Measurements from ENCODE around the gene MAN1C1.

Gene MAN1C1

DNA sequence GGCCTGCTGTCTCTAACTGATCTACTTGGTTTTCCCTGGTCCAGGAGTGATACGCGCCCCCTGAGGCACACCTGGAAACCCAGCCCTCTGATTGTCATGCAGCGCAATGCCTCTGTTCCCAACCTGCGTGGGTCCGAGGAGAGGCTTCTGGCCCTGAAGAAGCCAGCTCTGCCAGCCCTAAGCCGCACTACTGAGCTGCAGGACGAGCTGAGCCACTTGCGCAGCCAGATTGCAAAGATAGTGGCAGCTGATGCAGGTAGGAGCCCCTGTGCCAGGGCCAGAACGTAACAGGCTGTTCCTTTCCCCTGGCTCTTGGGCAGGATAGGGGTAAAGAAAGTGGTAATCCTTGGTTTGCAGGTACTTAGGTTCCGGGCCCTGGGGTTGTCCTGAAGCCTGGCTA lies 210.0 kb downstream of the MAN1C1 start:
- no peak for DNase-seq

- DNase-seq, result no peak
These were observed 211.9 kb downstream of the MAN1C1 start for GRCh38 chr1:25828491-25828890.

- no peak for DNase-seq
These were observed 212.5 kb downstream of the MAN1C1 start for GRCh38 chr1:25829046-25829445.

GRCh38 chr1:25831569-25832196 lies 215.1 kb downstream of the MAN1C1 start:
- DNase-seq, result no peak

- no peak for DNase-seq
These were observed 215.9 kb downstream of the MAN1C1 start for GRCh38 chr1:25832336-25833037.

DNA sequence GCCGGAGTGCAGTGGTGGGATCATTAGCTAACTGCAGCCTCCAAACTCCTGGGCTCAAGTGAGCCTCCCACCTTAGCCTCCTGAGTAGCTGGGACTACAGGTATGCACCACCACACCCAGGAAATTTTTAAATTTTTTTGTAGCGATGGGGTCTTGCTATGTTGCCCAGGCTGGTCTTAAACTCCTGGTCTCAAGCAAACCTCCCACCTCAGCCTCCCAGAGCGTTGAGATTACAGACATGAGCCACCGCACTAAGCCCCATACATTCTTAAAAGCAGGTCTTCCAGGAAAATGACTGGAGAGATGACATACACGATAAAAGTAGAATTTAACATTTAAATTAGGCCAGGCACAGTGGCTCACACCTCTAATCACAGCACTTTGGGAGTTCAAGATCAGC lies 216.6 kb downstream of the MAN1C1 start:
- DNase-seq, result no peak
